ENCODE data around the gene ADORA3.

Gene ADORA3

DNA sequence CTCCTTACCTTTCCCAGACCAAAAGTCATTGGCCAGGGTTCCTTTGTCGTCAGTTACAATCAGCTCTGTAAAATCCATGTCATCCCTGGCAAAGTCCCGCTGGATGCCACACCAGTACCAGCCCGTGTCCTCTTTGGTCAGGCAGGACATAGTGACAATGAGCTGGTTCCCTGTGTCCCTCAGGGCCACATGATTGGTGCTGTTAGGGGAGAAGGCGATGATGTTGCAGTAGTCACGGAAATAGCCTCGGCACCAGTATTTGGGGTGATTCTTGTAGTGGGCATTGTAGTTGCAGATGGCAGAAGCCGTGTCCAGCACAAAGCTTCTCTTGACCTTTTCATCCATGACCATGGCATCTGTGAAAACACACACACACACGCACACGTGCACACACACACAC lies 14.8 kb downstream of the ADORA3 start:
- Histone ChIP-seq H3K27me3 (ENCODE audit: insufficient read depth, poor library complexity, severe bottlenecking) (no peaks in the 10 kb centered on the region), H3K27ac (replicated peaks) (peak overlapping the region; percentile 85), H3K4me3 (replicated peaks; ENCODE audit: insufficient read depth, low read length) (no peak overlapping the region)
- DNase-seq (ENCODE audit: low read depth in 1 of 2, low spot score in 1 of 2) = no peak
- TF ChIP-seq GABPA (IDR thresholded peaks at IDR 0.05; ENCODE audit: low read depth) (no peak), POLR2AphosphoS5 (IDR thresholded peaks at IDR 0.05; ENCODE audit: low read depth) (no peak), SPI1 (IDR thresholded peaks at IDR 0.05; ENCODE audit: borderline replicate concordance, low read depth) (no peak)
- TF ChIP-seq, protein P1, sequence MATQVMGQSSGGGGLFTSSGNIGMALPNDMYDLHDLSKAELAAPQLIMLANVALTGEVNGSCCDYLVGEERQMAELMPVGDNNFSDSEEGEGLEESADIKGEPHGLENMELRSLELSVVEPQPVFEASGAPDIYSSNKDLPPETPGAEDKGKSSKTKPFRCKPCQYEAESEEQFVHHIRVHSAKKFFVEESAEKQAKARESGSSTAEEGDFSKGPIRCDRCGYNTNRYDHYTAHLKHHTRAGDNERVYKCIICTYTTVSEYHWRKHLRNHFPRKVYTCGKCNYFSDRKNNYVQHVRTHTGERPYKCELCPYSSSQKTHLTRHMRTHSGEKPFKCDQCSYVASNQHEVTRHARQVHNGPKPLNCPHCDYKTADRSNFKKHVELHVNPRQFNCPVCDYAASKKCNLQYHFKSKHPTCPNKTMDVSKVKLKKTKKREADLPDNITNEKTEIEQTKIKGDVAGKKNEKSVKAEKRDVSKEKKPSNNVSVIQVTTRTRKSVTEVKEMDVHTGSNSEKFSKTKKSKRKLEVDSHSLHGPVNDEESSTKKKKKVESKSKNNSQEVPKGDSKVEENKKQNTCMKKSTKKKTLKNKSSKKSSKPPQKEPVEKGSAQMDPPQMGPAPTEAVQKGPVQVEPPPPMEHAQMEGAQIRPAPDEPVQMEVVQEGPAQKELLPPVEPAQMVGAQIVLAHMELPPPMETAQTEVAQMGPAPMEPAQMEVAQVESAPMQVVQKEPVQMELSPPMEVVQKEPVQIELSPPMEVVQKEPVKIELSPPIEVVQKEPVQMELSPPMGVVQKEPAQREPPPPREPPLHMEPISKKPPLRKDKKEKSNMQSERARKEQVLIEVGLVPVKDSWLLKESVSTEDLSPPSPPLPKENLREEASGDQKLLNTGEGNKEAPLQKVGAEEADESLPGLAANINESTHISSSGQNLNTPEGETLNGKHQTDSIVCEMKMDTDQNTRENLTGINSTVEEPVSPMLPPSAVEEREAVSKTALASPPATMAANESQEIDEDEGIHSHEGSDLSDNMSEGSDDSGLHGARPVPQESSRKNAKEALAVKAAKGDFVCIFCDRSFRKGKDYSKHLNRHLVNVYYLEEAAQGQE (IDR thresholded peaks at IDR 0.05; ENCODE audit: insufficient replicate concordance, low read depth) = no peak
- TF ChIP-seq, protein P2, sequence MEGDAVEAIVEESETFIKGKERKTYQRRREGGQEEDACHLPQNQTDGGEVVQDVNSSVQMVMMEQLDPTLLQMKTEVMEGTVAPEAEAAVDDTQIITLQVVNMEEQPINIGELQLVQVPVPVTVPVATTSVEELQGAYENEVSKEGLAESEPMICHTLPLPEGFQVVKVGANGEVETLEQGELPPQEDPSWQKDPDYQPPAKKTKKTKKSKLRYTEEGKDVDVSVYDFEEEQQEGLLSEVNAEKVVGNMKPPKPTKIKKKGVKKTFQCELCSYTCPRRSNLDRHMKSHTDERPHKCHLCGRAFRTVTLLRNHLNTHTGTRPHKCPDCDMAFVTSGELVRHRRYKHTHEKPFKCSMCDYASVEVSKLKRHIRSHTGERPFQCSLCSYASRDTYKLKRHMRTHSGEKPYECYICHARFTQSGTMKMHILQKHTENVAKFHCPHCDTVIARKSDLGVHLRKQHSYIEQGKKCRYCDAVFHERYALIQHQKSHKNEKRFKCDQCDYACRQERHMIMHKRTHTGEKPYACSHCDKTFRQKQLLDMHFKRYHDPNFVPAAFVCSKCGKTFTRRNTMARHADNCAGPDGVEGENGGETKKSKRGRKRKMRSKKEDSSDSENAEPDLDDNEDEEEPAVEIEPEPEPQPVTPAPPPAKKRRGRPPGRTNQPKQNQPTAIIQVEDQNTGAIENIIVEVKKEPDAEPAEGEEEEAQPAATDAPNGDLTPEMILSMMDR (IDR thresholded peaks at IDR 0.05; ENCODE audit: insufficient read depth, low read length) = no peak

DNA sequence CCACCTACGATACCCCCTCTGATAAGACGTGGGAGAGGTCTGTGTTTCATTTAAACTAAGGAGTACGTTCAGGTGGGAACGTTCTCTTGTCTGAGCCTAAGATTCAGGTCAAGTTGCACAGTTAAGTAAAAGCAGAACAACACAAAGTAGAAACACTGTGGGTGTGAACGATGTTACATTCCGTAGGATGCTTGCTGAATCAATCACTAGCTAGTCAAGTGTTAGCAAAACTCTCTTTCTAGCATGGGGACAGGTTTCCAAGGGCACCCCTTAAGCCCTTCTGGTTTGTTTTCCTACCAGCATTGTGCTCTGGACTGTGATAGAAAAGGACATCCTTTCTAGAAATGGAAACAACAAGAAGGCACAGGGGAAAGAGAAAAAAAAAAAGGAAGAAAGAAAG lies 16.3 kb downstream of the ADORA3 start:
- no peak for DNase-seq (ENCODE audit: low read depth in 1 of 2, low spot score in 1 of 2)
- H3K4me3 ChIP-seq (replicated peaks; ENCODE audit: insufficient read depth, low read length) = no peak overlapping the region
- H3K27ac ChIP-seq (replicated peaks) = peak overlapping the region; percentile 15; the same call in 1 of the 2 replicates
- TF ChIP-seq, protein P1 (IDR thresholded peaks at IDR 0.05; ENCODE audit: insufficient replicate concordance, low read depth) = no peak
- TF ChIP-seq GABPA (IDR thresholded peaks at IDR 0.05; ENCODE audit: low read depth) = no peak
- no peaks in the 10 kb centered on the region for H3K27me3 ChIP-seq (ENCODE audit: insufficient read depth, poor library complexity, severe bottlenecking)

DNA sequence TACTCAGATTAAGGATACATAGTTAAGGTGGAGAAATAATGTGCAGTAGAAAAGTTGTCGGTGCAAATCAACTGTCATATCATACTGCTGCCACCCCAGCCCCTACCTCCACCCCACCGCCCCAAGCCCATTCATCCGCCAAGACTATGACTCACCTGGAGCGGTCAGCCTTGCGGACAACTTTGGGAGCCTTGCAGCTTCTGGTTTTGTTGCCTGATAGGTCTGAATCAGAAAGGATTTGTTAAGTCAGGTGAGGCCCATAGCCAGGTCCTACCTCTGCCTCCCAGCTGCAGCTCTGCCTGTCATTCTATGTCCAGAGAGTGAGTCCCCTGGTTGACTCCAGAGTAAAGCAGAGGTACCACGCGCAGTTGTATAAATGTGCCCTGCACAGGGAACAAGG lies 17.0 kb downstream of the ADORA3 start:
- DNase-seq (ENCODE audit: low read depth in 1 of 2, low spot score in 1 of 2) = no peak
- Histone ChIP-seq H3K27ac (replicated peaks) (no peak overlapping the region), H3K27me3 (ENCODE audit: insufficient read depth, poor library complexity, severe bottlenecking) (no peaks in the 10 kb centered on the region), H3K4me3 (replicated peaks; ENCODE audit: insufficient read depth, low read length) (no peak overlapping the region)
- TF ChIP-seq, protein P1 (IDR thresholded peaks at IDR 0.05; ENCODE audit: insufficient replicate concordance, low read depth) = no peak
- no peak for TF ChIP-seq POLR2AphosphoS5 (IDR thresholded peaks at IDR 0.05; ENCODE audit: low read depth)

DNA sequence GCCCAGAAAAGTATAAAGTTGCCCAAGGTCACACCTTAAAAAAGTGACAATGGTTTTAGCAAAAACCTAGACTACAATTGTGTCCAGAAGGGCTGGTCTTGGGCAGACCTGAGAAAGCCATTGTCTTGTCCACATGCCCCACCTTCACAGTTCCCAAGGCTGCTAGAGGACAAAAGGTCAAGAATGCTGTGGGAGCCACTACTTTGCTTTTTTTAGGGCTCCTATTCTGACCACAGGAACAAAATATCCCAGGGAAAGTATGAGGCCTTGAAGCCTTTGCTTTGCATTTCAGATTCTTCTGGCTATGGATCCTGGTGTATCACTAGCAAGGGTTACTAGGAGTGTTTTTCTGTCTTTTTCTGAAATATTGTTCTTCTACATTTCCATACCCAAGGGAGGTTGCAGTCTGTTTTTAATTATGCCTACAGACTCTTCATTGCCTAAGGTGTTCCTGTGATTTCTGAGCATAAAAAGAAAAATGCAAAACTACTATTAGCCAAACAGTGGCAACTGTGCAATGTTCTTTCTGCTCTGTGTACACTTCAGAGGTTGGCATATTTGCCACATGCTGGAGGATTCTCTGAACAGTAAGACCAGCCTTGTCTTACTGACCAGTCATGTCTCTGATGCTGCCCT lies 18.9 kb downstream of the ADORA3 start:
- Histone ChIP-seq H3K27ac (replicated peaks) (no peak overlapping the region), H3K27me3 (ENCODE audit: insufficient read depth, poor library complexity, severe bottlenecking) (no peaks in the 10 kb centered on the region), H3K4me3 (replicated peaks; ENCODE audit: insufficient read depth, low read length) (no peak overlapping the region)
- no peak for DNase-seq (ENCODE audit: low read depth in 1 of 2, low spot score in 1 of 2)
- TF ChIP-seq, protein P2 (IDR thresholded peaks at IDR 0.05; ENCODE audit: insufficient read depth, low read length) = no peak
- TF ChIP-seq, protein P1 (IDR thresholded peaks at IDR 0.05; ENCODE audit: insufficient replicate concordance, low read depth) = no peak
- TF ChIP-seq POLR2AphosphoS5 (IDR thresholded peaks at IDR 0.05; ENCODE audit: low read depth) = no peak
- TF ChIP-seq GABPA (IDR thresholded peaks at IDR 0.05; ENCODE audit: low read depth) = no peak

Measured in HL-60 (cell line).